GM19324 (cell line): ENCODE results near the gene NUDT15.
"Not testable (repeated sequence)": the region's sequence is repeated elsewhere in the genome, so short reads cannot be mapped to it uniquely, and the experiment has no call there.

ENCODE experiments used
- ATAC-seq: cut with Tn5 transposase; IDR thresholded peaks from one replicate; pipeline ENCODE4 v1.9.1; 2021; ENCODE audit warnings: mild to moderate bottlenecking, moderate library complexity; ENCODE audit not compliant: unreplicated experiment, low FRiP score

The NUDT15 gene

GRCh38 chr13:48040896-48041295 is 3.4 kb downstream of the NUDT15 start:
- no peak for ATAC-seq

- no peak for ATAC-seq
Measured at GRCh38 chr13:48042894-48043293, 5.4 kb downstream of the NUDT15 start.

- ATAC-seq: no peak
Measured at GRCh38 chr13:48043789-48044503, 6.4 kb downstream of the NUDT15 start.

GRCh38 chr13:48050550-48050949 is 13.0 kb downstream of the NUDT15 start:
- no peak for ATAC-seq

GRCh38 chr13:48054601-48055000 is 17.1 kb downstream of the NUDT15 start:
- no peak for ATAC-seq

- no peak for ATAC-seq
Measured at GRCh38 chr13:48055712-48056111, 18.2 kb downstream of the NUDT15 start.

- ATAC-seq: not testable (repeated sequence)
Measured at GRCh38 chr13:48058536-48058935, 21.0 kb downstream of the NUDT15 start.

- not testable (repeated sequence) for ATAC-seq
Measured at GRCh38 chr13:48059951-48060350, 22.4 kb downstream of the NUDT15 start.

GRCh38 chr13:48066310-48066989 is 28.9 kb downstream of the NUDT15 start:
- no peak for ATAC-seq

- no peak for ATAC-seq
Measured at GRCh38 chr13:48068036-48068435, 30.5 kb downstream of the NUDT15 start.

- ATAC-seq: no peak
Measured at GRCh38 chr13:48068952-48069351, 31.4 kb downstream of the NUDT15 start.

- ATAC-seq: no peak
Measured at GRCh38 chr13:48069573-48069972, 32.0 kb downstream of the NUDT15 start.

- ATAC-seq: no peak
Measured at GRCh38 chr13:48070942-48071341, 33.4 kb downstream of the NUDT15 start.

GRCh38 chr13:48072304-48072703 is 34.8 kb downstream of the NUDT15 start:
- ATAC-seq: no peak

GRCh38 chr13:48072787-48073186 is 35.3 kb downstream of the NUDT15 start:
- no peak for ATAC-seq

GRCh38 chr13:48074006-48074405 is 36.5 kb downstream of the NUDT15 start:
- ATAC-seq: no peak

- ATAC-seq: peak; percentile 92
Measured at GRCh38 chr13:48078251-48078656, 40.7 kb downstream of the NUDT15 start.

- ATAC-seq: no peak
Measured at GRCh38 chr13:48081739-48082138, 44.2 kb downstream of the NUDT15 start.

- no peak for ATAC-seq
Measured at GRCh38 chr13:48086272-48086671, 48.7 kb downstream of the NUDT15 start.

GRCh38 chr13:48093588-48093987 is 56.1 kb downstream of the NUDT15 start:
- ATAC-seq: no peak

- peak; percentile 7 for ATAC-seq
Measured at GRCh38 chr13:48094404-48094780, 56.9 kb downstream of the NUDT15 start.
